NCI-H1930 (cell line): ENCODE measurements around the gene NAA38.

ENCODE experiments used
- DNase-seq, 2 experiments: peaks; one replicate each; lab custom pipeline; 2025; lab: John Stamatoyannopoulos, UW

NAA38 gene

GRCh38 chr17:7841396-7841914 is 15.9 kb downstream of the NAA38 start:
- peak; percentile 73 to 76 for DNase-seq

DNA sequence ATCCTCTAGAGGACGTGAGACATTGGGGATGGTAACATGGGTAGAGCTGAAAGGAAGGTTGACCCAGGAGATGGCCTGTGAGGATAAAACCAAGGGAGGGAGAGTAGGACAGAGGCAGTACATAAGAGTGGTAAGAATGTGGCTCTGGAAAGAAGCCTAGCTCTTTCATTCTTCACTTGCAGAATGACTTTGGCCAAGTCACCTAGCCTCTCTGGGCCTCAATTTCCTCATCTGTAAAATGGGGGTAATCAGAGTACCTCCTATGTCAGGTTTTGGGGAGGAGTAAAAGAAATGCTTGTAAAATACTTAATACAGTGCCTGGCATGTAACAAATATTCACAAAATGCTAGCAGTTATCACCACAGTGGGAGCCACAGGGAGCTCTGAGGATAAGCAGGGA is 16.5 kb downstream of the NAA38 start:
- no peak for DNase-seq

DNA sequence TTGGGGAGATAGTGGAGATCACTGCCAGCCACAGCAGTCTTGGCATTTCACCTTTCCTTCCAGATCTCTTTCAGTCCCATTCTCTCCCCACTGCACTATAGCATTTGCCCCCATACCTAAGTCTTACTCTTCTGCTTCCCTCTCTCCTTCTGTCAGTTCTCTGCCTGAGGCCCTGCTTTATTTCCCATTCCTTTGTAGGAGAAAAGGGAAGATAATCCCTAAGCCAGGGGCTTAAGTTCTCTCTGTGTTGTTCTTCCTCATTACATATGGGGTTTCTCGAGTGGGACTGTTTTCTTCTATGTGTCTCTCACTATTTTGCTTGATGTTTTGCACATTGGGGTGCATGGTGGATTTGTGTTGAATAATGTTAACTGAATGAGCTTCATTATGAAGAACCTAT is 16.9 kb downstream of the NAA38 start:
- no peak for DNase-seq

DNA sequence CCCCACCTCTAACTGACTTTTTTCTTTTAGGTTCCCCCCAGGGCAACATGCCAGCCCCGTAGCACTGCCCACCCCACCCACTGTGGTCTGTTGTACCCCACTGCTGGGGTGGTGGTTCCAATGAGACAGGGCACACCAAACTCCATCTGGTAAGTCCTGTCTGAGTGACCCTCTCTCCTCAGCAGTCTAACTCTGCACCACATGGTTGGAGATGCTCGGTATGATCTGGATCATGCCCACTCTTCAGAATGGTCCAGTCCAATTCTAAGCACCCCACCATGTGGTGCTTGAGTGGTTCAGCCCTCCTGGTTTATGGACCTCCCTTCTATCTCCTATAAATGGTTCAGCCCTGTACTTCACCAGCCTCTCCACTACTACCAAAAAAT is 17.5 kb downstream of the NAA38 start:
- DNase-seq = no peak

- DNase-seq = peak in 1 of 2 experiments; percentile 38
These were observed 18.0 kb downstream of the NAA38 start for GRCh38 chr17:7839190-7839875.

GRCh38 chr17:7838090-7839075 is 19.0 kb downstream of the NAA38 start:
- DNase-seq = peak in 1 of 2 experiments; percentile 74

- no peak for DNase-seq
These were observed 19.8 kb downstream of the NAA38 start for GRCh38 chr17:7837408-7838088.

DNA sequence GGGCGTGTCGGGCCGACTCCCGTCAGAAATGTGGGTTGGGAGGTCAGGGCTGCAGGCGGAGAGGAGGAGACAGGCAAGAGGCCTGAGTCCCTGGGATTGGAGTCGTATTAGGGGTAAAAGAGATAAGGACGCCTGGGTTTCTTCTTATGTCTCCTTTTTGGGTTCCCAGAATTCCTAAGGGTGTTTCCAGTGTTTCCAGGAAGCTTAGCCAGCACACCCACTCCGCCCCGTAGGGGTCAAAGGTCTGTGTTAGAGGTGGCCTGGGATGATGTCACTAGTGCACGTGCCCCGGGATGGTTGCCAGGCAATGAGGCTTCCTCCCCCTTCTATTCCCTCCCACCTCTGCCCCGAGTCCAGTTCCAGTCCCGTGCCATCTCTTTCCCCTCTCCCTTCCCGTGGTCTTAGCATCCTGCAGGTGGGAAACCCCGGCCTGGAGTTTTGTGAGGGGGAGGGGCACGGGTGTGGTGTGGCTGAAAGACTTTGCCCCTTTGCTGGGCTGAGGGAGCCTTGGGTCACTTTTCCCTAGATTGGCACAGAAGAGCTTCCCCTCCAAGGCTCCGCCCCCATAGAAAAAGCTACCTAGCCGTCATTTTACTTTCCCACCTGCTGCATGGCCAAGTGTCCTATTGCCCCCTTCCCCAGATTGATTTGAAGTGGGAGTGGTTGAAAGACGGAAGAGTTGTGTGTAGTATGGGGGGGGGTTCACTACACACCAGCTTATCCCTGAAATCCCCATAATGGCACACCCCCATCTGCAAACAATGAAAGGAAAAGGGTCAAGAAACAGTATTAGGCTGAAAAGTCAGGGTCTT is 20.6 kb downstream of the NAA38 start:
- DNase-seq = peak; percentile 93 to 97

DNA sequence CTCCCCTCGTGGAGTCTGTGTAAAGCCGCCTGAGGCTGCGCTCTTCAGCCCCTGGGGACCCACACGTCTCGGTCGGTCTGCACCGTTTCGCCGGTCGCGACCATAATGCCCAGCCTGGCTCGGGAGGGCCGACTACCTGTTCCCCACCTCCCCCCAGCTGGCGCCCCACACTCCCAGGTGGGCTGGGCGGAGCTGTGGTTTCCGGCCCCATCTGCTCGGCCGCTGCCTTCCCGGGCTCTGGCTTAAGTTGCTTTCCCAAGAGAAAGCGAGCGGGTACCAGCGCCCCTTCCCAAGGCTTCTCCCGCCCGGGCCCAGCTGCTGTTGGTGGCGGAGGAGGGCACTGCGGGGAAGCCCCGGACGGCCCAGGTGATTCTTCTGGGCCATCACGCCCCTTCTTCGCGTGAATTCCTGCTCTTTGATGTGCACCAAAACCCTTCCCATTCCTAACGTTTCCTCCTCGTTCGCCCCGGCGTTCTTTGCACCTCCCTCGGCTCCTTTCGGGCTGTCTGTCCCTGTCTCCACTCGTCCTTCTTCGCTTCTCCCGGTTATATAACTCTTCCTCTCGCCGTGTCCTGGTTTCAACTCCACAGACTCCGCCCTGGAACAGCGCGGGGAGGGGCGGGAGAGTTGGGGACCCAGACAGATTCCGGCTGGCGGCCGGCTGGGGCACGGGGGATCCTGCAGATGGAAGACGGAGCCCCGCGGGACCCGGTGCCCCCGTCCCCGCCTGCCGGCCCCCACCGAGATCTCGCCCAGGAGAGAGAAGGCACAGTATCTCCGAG is 21.4 kb downstream of the NAA38 start:
- no peak for DNase-seq

- peak; percentile 97 to 98 for DNase-seq
These were observed 22.2 kb downstream of the NAA38 start for GRCh38 chr17:7834957-7835813.

GRCh38 chr17:7834542-7834956 is 22.8 kb downstream of the NAA38 start:
- DNase-seq = no peak

GRCh38 chr17:7833795-7834541 is 23.4 kb downstream of the NAA38 start, which contains the start of gene KDM6B:
KDM6B (plus strand) TSS chr17:7834217; CDS start chr17:7845555, 11,338 bp downstream.
- DNase-seq = peak; percentile 71 to 87

- DNase-seq = no peak
These were observed 24.2 kb downstream of the NAA38 start for GRCh38 chr17:7833011-7833794.

DNA sequence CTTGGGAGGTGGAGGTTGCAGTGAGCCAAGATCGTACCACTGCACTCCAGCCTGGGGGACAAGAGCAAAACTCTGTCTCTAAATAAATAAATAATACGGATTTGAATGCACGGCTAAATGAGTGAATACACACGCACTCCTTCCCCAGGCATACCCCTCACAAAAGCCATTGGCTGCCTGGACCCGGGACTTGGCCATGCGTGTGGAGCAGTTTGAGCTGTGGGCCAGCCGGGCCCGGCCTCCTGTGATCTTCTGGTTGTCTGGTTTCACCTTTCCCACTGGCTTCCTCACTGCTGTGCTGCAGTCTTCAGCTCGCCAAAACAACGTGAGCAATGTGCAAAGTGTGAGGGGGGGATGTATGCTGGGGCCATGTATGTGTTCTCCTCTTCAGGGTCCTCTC is 24.9 kb downstream of the NAA38 start:
- no peak for DNase-seq

DNA sequence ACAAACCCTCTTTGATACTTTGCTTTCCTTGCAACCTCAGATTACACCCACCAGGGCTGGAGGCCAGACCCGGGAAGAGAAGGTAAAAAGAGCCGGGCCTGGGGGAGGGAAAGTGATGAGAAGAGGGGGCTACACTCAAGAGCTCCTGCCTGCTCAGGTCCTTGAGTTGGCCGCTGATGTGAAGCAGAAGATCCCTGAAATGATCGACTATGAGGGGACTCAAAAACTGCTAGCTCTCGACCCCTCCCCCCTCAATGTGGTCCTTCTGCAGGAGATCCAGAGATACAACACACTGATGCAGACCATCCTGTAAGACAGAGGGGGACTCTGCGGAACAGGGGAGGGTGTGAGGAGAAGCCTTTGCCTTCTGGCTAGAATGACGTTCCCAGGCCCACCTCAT is 26.1 kb downstream of the NAA38 start:
- no peak for DNase-seq

- DNase-seq = no peak
These were observed 26.7 kb downstream of the NAA38 start for GRCh38 chr17:7830616-7831015.

- DNase-seq = no peak
These were observed 32.0 kb downstream of the NAA38 start for GRCh38 chr17:7825206-7825990.
